ENCODE measurements around the gene AK1. TPM values are rescaled to one million over a fixed set of nuclear protein-coding genes. Genes with fewer than 3 reads are reported as not detected.

Gene AK1
- total RNA-seq, 1 experiment from 2014 or later: 61.1 TPM

DNA sequence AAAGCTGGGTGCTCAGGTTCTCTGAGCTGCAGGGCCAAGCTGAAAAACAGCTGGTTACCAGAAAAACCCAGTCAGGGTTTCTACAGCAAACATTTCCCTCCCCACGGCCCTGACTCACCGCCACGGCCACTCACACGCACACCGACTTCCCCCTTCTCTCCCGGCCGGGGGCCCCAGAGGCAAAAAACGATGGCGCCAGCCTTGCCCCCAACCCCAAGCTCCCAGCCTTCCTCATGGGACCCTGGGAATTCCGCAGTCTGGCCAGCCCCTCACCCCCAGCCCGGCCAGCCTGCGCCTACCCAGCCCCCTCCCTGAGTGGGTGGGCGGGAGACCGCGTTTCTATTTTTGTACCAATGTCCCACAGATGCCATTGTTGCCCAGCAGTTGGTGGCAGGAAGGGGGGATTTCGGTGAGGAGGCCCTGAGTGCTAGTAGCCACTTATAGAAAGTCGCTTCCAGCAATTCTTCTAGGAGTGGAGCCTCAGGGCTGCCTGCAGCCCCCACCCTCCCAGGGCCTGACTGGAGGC, 41.4 kb downstream of the AK1 start:
- ATAC-seq (no peak), DNase-seq (ENCODE audit: low read depth, low spot score) (no peak)
- Histone ChIP-seq H3K9me2 (ENCODE audit: insufficient read depth) (no peaks in the 10 kb centered on the region), H4K20me1 (ENCODE audit: insufficient read depth) (no peaks in the 10 kb centered on the region), H3K4me2 (ENCODE audit: low read length) (no peak overlapping the region), H3K4me3 (replicated peaks in 1 of 2; ENCODE audit: low read depth in 1 of 2, low read length in 2 of 2) (no peak overlapping the region), H3K9me3 (ENCODE audit: control insufficient read depth in 1 of 2, insufficient read depth in 1 of 2, low read depth in 1 of 2, low read length in 2 of 2) (no peaks in the 10 kb centered on the region), H3K36me3 (ENCODE audit: control insufficient read depth in 1 of 2, insufficient read depth in 2 of 2, low read length in 2 of 2) (no peaks in the 10 kb centered on the region), H2AFZ (ENCODE audit: low read depth, low read length, poor library complexity, severe bottlenecking) (no peak overlapping the region), H3K27me3 (ENCODE audit: insufficient read depth, low read length) (no peaks in the 10 kb centered on the region), H3K27ac (ENCODE audit: low read depth, low read length) (no peak overlapping the region), H3K4me1 (ENCODE audit: control insufficient read depth in 1 of 2, insufficient read depth in 2 of 2, low read length in 2 of 2) (no peaks in the 10 kb centered on the region; a peak in 1 of 4 replicates), H3K9ac (ENCODE audit: low read length) (no peak overlapping the region), H3K79me2 (ENCODE audit: insufficient read depth, low read length) (no peaks in the 10 kb centered on the region)
- RAD21 ChIA-PET (ENCODE audit: low non-redundant PET in 1 of 2, low total read pairs in 2 of 2, uncharacterized antibody in 2 of 2, unreplicated experiment in 2 of 2): no interaction called here
- CTCF ChIA-PET: no interaction called here
- TF ChIP-seq EZH2phosphoT487 (IDR thresholded peaks at IDR 0.05; ENCODE audit: borderline replicate concordance) (no peak), SP1 (IDR thresholded peaks at IDR 0.05; ENCODE audit: low read depth) (no peak), JUND (IDR thresholded peaks at IDR 0.05) (no peak), CBX3 (IDR thresholded peaks at IDR 0.05; ENCODE audit: low read depth) (no peak), SIN3A (IDR thresholded peaks at IDR 0.05; ENCODE audit: low read depth) (no peak), EZH2 (IDR thresholded peaks at IDR 0.05) (no peak), ZBTB33 (IDR thresholded peaks at IDR 0.05; ENCODE audit: extremely low read depth, insufficient replicate concordance, low read length) (no peak), ELF1 (IDR thresholded peaks at IDR 0.05; ENCODE audit: borderline replicate concordance, low read depth) (no peak)
- no TSS peak for BruUV-seq (replicated peaks)
- intact Hi-C loops (cut with micrococcal nuclease): no loop called here
- POLR2A ChIA-PET: no interaction called here

DNA sequence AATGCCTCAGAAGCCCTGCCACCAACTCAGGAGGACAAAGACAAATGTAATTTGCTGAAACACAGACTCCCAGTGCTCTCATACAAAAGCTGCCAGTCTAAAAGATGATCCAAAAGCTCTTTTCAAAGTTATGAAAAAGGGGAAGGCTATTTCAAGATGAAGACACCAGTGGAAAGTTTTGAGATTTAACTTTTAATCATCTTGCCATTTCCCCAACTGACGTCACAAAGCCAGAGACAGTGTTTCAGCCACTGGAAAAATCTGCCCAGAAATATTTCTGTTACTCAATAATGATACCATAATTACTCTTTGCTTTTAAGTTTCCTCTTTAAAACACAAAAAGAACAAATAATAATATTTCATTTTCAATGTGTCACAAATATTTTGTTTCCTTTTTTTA, 43.9 kb downstream of the AK1 start:
- no peaks in the 10 kb centered on the region for H4K20me1 ChIP-seq (ENCODE audit: insufficient read depth)
- ChIA-PET CTCF (interaction anchor here (0.6 kb wide), 1 partner anchor 37 kb away, joined by 3 read pairs; no protein-coding TSS in a partner anchor), POLR2A (no interaction called here), RAD21 (ENCODE audit: low non-redundant PET in 1 of 2, low total read pairs in 2 of 2, uncharacterized antibody in 2 of 2, unreplicated experiment in 2 of 2) (no interaction called here)
- BruUV-seq (replicated peaks): no TSS peak
- no peaks in the 10 kb centered on the region for H3K79me2 ChIP-seq (ENCODE audit: insufficient read depth, low read length)
- no peaks in the 10 kb centered on the region for H3K27me3 ChIP-seq (ENCODE audit: insufficient read depth, low read length)
- H3K4me3 ChIP-seq (replicated peaks in 1 of 2; ENCODE audit: low read depth in 1 of 2, low read length in 2 of 2): no peak overlapping the region
- DNase-seq (ENCODE audit: low read depth, low spot score) (no peak), ATAC-seq (no peak)
- no peaks in the 10 kb centered on the region for H3K9me2 ChIP-seq (ENCODE audit: insufficient read depth)
- H3K9me3 ChIP-seq (ENCODE audit: control insufficient read depth in 1 of 2, insufficient read depth in 1 of 2, low read depth in 1 of 2, low read length in 2 of 2): no peaks in the 10 kb centered on the region
- H3K36me3 ChIP-seq (ENCODE audit: control insufficient read depth in 1 of 2, insufficient read depth in 2 of 2, low read length in 2 of 2): no peaks in the 10 kb centered on the region
- no peak overlapping the region for H2AFZ ChIP-seq (ENCODE audit: low read depth, low read length, poor library complexity, severe bottlenecking)
- no peak overlapping the region for H3K9ac ChIP-seq (ENCODE audit: low read length)
- H3K4me1 ChIP-seq (ENCODE audit: control insufficient read depth in 1 of 2, insufficient read depth in 2 of 2, low read length in 2 of 2): peaks cover 4 to 5% of the 10 kb centered on the region in 2 experiments
- no peak overlapping the region for H3K4me2 ChIP-seq (ENCODE audit: low read length)
- intact Hi-C loops (cut with micrococcal nuclease): no loop called here
- TF ChIP-seq ZNF274 (IDR thresholded peaks at IDR 0.05; ENCODE audit: low read depth, low read length) (no peak), EZH2 (IDR thresholded peaks at IDR 0.05) (no peak)
- no peak overlapping the region for H3K27ac ChIP-seq (ENCODE audit: low read depth, low read length)
